Bronchial smooth muscle cell (primary cell): ENCODE results near the gene ZNHIT2. TPM values are rescaled to one million over a fixed set of nuclear protein-coding genes. Genes with fewer than 3 reads are reported as not detected.

Experiments used
- total RNA-seq: library from RNA; depleted of rRNA; stranded (reverse); fragments of >200 nt; gene quantifications from 2 replicates; pipeline ENCODE4 v1.2.1, GENCODE V29; 2014

The ZNHIT2 gene
- 6.4 and 6.6 TPM in 2 replicates for total RNA-seq

GRCh38 chr11:65117206-65118096 is at the start of gene ZNHIT2:
Gene ZNHIT2 (minus strand): TSS chr11:65117701. CDS start chr11:65117653, 48 bp downstream.

GRCh38 chr11:65134240-65134951 is 16.9 kb upstream of the ZNHIT2 start, which contains the start of gene SYVN1:
Gene SYVN1 (minus strand): TSS chr11:65134519. CDS start chr11:65133601, 918 bp downstream.

GRCh38 chr11:65121865-65122696 is 4.6 kb upstream of the ZNHIT2 start, which contains the start of the genes FAU and MRPL49:
Gene FAU (minus strand): TSS chr11:65122134. CDS start chr11:65121813, 321 bp downstream.
Gene MRPL49 (plus strand): TSS chr11:65122321. CDS start chr11:65122347, 26 bp downstream.

GRCh38 chr11:65111744-65112545 is 5.6 kb downstream of the ZNHIT2 start, which contains the start of gene TM7SF2:
Gene TM7SF2 (plus strand): TSS chr11:65111872. CDS start chr11:65112016, 144 bp downstream.

GRCh38 chr11:65095974-65096806 is 21.3 kb downstream of the ZNHIT2 start, which contains the start of gene VPS51:
Gene VPS51 (plus strand): TSS chr11:65096214. CDS start chr11:65096251, 37 bp downstream.

GRCh38 chr11:65083834-65084597 is 33.5 kb downstream of the ZNHIT2 start, which contains the start of the genes CDCA5 and ZFPL1:
Gene CDCA5 (minus strand): TSS chr11:65084040. CDS start chr11:65083978, 62 bp downstream.
Gene ZFPL1 (plus strand): TSS chr11:65084222. CDS start chr11:65084699, 477 bp downstream.

Other genes starting within 250 kb of the ZNHIT2 start
- 56.6 and 151 TPM in 2 replicates for gene EHD1, start 239.1 kb downstream of the ZNHIT2 start, total RNA-seq
- 10.1 and 11.2 TPM in 2 replicates for gene ATG2A, start 200.5 kb downstream of the ZNHIT2 start, total RNA-seq
- gene PPP2R5B, start 193.0 kb downstream of the ZNHIT2 start, total RNA-seq, result 5.8 and 6.4 TPM in 2 replicates
- not detected in 2 replicates for gene GPHA2, start 181.8 kb downstream of the ZNHIT2 start, total RNA-seq
- not detected in 2 replicates for gene MAJIN, start 145.6 kb downstream of the ZNHIT2 start, total RNA-seq
- 0.26 and 0.63 TPM in 2 replicates for gene BATF2, start 120.7 kb downstream of the ZNHIT2 start, total RNA-seq
- 91.1 and 126 TPM in 2 replicates for gene ARL2, start 103.5 kb downstream of the ZNHIT2 start, total RNA-seq
- 8.4 and 15.0 TPM in 2 replicates for gene SNX15, start 90.3 kb downstream of the ZNHIT2 start, total RNA-seq
- gene SAC3D1, start 76.5 kb downstream of the ZNHIT2 start, total RNA-seq, result 7.9 and 8.5 TPM in 2 replicates
- gene NAALADL1, start 59.1 kb downstream of the ZNHIT2 start, total RNA-seq, result 35.3 and 38.0 TPM in 2 replicates
- 0.34 and 1.6 TPM in 2 replicates for gene CDCA5, start 33.7 kb downstream of the ZNHIT2 start, total RNA-seq
- gene ZFPL1, start 33.5 kb downstream of the ZNHIT2 start, total RNA-seq, result 26.0 and 32.2 TPM in 2 replicates
- gene VPS51, start 21.5 kb downstream of the ZNHIT2 start, total RNA-seq, result 200 and 290 TPM in 2 replicates
- gene TM7SF2, start 5.8 kb downstream of the ZNHIT2 start, total RNA-seq, result 5.2 and 10.9 TPM in 2 replicates
- 487 and 512 TPM in 2 replicates for gene FAU, start 4.4 kb upstream of the ZNHIT2 start, total RNA-seq
- 25.3 and 35.5 TPM in 2 replicates for gene MRPL49, start 4.6 kb upstream of the ZNHIT2 start, total RNA-seq
- 9.5 and 15.5 TPM in 2 replicates for gene SYVN1, start 16.8 kb upstream of the ZNHIT2 start, total RNA-seq
- not detected in 2 replicates for gene SPDYC, start 52.5 kb upstream of the ZNHIT2 start, total RNA-seq
- gene CAPN1, start 64.2 kb upstream of the ZNHIT2 start, total RNA-seq, result 64.3 and 93.6 TPM in 2 replicates
- 0.69 and 3.5 TPM in 2 replicates for gene POLA2, start 144.3 kb upstream of the ZNHIT2 start, total RNA-seq
- 15.6 and 33.7 TPM in 2 replicates for gene CDC42EP2, start 197.2 kb upstream of the ZNHIT2 start, total RNA-seq
- gene DPF2, start 216.2 kb upstream of the ZNHIT2 start, total RNA-seq, result 25.0 and 27.0 TPM in 2 replicates
- gene TIGD3, start 237.1 kb upstream of the ZNHIT2 start, total RNA-seq, result under 0.01 TPM in 2 replicates